Measurements from ENCODE around the gene MAGI3. TPM values are rescaled to one million over a fixed set of nuclear protein-coding genes. Genes with fewer than 3 reads are reported as not detected.

The MAGI3 gene
- polyA plus RNA-seq, 1 donor from 2014 or later: 10.8 TPM

- TF ChIP-seq EZH2 (IDR thresholded peaks at IDR 0.05; ENCODE audit: borderline replicate concordance, insufficient read depth, low read length, poor library complexity, severe bottlenecking): no peak
- TF ChIP-seq, protein P1, sequence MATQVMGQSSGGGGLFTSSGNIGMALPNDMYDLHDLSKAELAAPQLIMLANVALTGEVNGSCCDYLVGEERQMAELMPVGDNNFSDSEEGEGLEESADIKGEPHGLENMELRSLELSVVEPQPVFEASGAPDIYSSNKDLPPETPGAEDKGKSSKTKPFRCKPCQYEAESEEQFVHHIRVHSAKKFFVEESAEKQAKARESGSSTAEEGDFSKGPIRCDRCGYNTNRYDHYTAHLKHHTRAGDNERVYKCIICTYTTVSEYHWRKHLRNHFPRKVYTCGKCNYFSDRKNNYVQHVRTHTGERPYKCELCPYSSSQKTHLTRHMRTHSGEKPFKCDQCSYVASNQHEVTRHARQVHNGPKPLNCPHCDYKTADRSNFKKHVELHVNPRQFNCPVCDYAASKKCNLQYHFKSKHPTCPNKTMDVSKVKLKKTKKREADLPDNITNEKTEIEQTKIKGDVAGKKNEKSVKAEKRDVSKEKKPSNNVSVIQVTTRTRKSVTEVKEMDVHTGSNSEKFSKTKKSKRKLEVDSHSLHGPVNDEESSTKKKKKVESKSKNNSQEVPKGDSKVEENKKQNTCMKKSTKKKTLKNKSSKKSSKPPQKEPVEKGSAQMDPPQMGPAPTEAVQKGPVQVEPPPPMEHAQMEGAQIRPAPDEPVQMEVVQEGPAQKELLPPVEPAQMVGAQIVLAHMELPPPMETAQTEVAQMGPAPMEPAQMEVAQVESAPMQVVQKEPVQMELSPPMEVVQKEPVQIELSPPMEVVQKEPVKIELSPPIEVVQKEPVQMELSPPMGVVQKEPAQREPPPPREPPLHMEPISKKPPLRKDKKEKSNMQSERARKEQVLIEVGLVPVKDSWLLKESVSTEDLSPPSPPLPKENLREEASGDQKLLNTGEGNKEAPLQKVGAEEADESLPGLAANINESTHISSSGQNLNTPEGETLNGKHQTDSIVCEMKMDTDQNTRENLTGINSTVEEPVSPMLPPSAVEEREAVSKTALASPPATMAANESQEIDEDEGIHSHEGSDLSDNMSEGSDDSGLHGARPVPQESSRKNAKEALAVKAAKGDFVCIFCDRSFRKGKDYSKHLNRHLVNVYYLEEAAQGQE (IDR thresholded peaks at IDR 0.05; ENCODE audit: borderline replicate concordance): no peak
- TF ChIP-seq EP300 (conservative IDR thresholded peaks at IDR 0.05; ENCODE audit: poor library complexity, severe bottlenecking): no peak
- no peak for TF ChIP-seq TAF1 (IDR thresholded peaks at IDR 0.05; ENCODE audit: low read depth)
- TF ChIP-seq, protein P2, sequence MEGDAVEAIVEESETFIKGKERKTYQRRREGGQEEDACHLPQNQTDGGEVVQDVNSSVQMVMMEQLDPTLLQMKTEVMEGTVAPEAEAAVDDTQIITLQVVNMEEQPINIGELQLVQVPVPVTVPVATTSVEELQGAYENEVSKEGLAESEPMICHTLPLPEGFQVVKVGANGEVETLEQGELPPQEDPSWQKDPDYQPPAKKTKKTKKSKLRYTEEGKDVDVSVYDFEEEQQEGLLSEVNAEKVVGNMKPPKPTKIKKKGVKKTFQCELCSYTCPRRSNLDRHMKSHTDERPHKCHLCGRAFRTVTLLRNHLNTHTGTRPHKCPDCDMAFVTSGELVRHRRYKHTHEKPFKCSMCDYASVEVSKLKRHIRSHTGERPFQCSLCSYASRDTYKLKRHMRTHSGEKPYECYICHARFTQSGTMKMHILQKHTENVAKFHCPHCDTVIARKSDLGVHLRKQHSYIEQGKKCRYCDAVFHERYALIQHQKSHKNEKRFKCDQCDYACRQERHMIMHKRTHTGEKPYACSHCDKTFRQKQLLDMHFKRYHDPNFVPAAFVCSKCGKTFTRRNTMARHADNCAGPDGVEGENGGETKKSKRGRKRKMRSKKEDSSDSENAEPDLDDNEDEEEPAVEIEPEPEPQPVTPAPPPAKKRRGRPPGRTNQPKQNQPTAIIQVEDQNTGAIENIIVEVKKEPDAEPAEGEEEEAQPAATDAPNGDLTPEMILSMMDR (IDR thresholded peaks at IDR 0.05; ENCODE audit: poor library complexity, severe bottlenecking): no peak
- Histone ChIP-seq H3K9me2 (ENCODE audit: insufficient read depth, low read length) (no peaks in the 10 kb centered on the region), H3K27me3 (ENCODE audit: insufficient read depth, low read depth, low read length) (no peaks in the 10 kb centered on the region), H3K9me3 (ENCODE audit: low read length) (no peaks in the 10 kb centered on the region), H3F3A (ENCODE audit: insufficient read depth, low read length, poor library complexity, severe bottlenecking) (no peaks in the 10 kb centered on the region), H2AFZ (ENCODE audit: low read depth, low read length) (no peak overlapping the region), H3K4me3 (ENCODE audit: low read length) (no peak overlapping the region), H3K79me2 (replicated peaks; ENCODE audit: insufficient read depth, low read length) (peaks cover 13% of the 10 kb centered on the region), H3K36me3 (ENCODE audit: insufficient read depth, low read length) (no peaks in the 10 kb centered on the region), H3K4me2 (ENCODE audit: low read length) (no peak overlapping the region), H3K27ac (ENCODE audit: low read length) (no peak overlapping the region), H4K20me1 (ENCODE audit: insufficient read depth) (no peaks in the 10 kb centered on the region), H3K9ac (ENCODE audit: low read length) (no peak overlapping the region)
Measured at GRCh38 chr1:113543110-113543509, 152.8 kb downstream of the MAGI3 start.

DNA sequence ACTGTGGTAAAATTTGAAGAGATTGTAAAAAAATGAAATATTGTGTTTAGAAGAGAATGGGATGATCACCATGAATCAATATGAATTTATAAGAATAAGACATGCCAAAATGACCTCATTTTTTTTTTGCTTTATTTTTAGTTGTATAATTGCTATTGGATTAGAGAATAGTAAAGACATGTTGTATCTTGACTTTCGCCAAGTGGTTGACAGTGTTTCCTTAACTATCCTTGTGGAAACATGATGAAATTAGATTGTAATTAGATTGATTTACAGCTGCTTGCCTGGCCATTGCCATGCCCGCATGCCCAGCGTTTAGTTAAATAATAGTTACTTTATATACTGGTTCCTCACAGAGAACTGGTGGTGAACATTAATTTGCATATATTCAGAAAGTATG lies 154.9 kb downstream of the MAGI3 start:
- Histone ChIP-seq H2AFZ (ENCODE audit: low read depth, low read length) (no peak overlapping the region), H3K79me2 (replicated peaks; ENCODE audit: insufficient read depth, low read length) (peaks cover 6% of the 10 kb centered on the region), H3K27ac (ENCODE audit: low read length) (no peak overlapping the region), H3K9ac (ENCODE audit: low read length) (no peak overlapping the region), H3K27me3 (ENCODE audit: insufficient read depth, low read depth, low read length) (no peaks in the 10 kb centered on the region), H4K20me1 (ENCODE audit: insufficient read depth) (no peaks in the 10 kb centered on the region), H3K36me3 (ENCODE audit: insufficient read depth, low read length) (no peaks in the 10 kb centered on the region), H3K4me3 (ENCODE audit: low read length) (no peak overlapping the region), H3K9me3 (ENCODE audit: low read length) (no peaks in the 10 kb centered on the region), H3K4me2 (ENCODE audit: low read length) (no peak overlapping the region), H3K9me2 (ENCODE audit: insufficient read depth, low read length) (no peaks in the 10 kb centered on the region), H3F3A (ENCODE audit: insufficient read depth, low read length, poor library complexity, severe bottlenecking) (no peaks in the 10 kb centered on the region)
- TF ChIP-seq MXI1 (conservative IDR thresholded peaks at IDR 0.05; ENCODE audit: poor library complexity, severe bottlenecking) (no peak), EP300 (conservative IDR thresholded peaks at IDR 0.05; ENCODE audit: poor library complexity, severe bottlenecking) (no peak), EZH2 (IDR thresholded peaks at IDR 0.05; ENCODE audit: borderline replicate concordance, insufficient read depth, low read length, poor library complexity, severe bottlenecking) (no peak)
- TF ChIP-seq, protein P1 (IDR thresholded peaks at IDR 0.05; ENCODE audit: borderline replicate concordance): no peak

Measured in neural cell (in vitro differentiated cells).